22Rv1 (cell line): Measurements from ENCODE around the gene SLX1A.
"Not testable (repeated sequence)": the region's sequence is repeated elsewhere in the genome, so short reads cannot be mapped to it uniquely, and the experiment has no call there.

ENCODE experiments used
- CTCF ChIP-seq: fragments of 450-650 bp; IDR thresholded peaks from 2 replicates; pipeline ENCODE4 v1.5.1; 2017; ENCODE audit warnings: mild to moderate bottlenecking
- ZFX ChIP-seq: fragments of 450-650 bp; IDR thresholded peaks from 2 replicates; pipeline ENCODE4 v1.6.1; 2017; ENCODE audit warnings: antibody characterized with exemption, borderline replicate concordance

GRCh38 chr16:30199049-30199448, 5.4 kb downstream of the SLX1A start, which contains the start of gene SULT1A3:
- not testable (repeated sequence) for TF ChIP-seq CTCF, ZFX
